Brain microvascular endothelial cell (primary cell): Measurements from ENCODE around the gene NOL9.

Source experiments
- DNase-seq: peaks from one replicate; pipeline ENCODE4 v3.0.0-alpha.2; 2020
- H3K27ac ChIP-seq: fragments of 250-450 bp; sonication (Bioruptor Pico); 2 replicates; pipeline ENCODE4 v1.5.1; 2020; ENCODE audit warnings: mild to moderate bottlenecking, moderate library complexity
- H3K27me3 ChIP-seq: fragments of 250-450 bp; sonication (Bioruptor Pico); replicated peaks from 2 replicates; pipeline ENCODE4 v1.5.1; 2020; ENCODE audit warnings: mild to moderate bottlenecking
- H3K36me3 ChIP-seq: fragments of 250-450 bp; sonication (Bioruptor Pico); replicated peaks from 2 replicates; pipeline ENCODE4 v1.5.1; 2020; ENCODE audit warnings: mild to moderate bottlenecking
- H3K4me3 ChIP-seq: 2 replicates; pipeline ENCODE4 v1.5.1; 2011; ENCODE audit warnings: low read depth, mild to moderate bottlenecking, control low read depth, low read length, moderate library complexity
- CTCF ChIP-seq: IDR thresholded peaks from 2 replicates; pipeline ENCODE4 v1.5.1; 2011; ENCODE audit warnings: low read depth, mild to moderate bottlenecking, moderate library complexity, low read length, control low read depth, inconsistent platforms; ENCODE audit errors: missing control alignments
- in situ Hi-C: cut with HindIII; loops from 2 replicates; pipeline ENCODE4 v1.10.0; 2017; ENCODE audit warnings: low sequenced_read_pairs, low pct_ligation_motif_present

NOL9 gene

GRCh38 chr1:6531996-6532395 is 22.3 kb downstream of the NOL9 start:
- Histone ChIP-seq H3K27ac (no peak overlapping the region), H3K27me3 (no peaks in the 10 kb centered on the region), H3K36me3 (peaks cover 66% of the 10 kb centered on the region), H3K4me3 (no peak overlapping the region)
- no peak for TF ChIP-seq CTCF
- DNase-seq, result no peak
- in situ Hi-C loops, result no loop called here

GRCh38 chr1:6530504-6531160 is 23.7 kb downstream of the NOL9 start:
- DNase-seq, result no peak
- in situ Hi-C loops, result no loop called here
- H3K27ac ChIP-seq, result no peak overlapping the region
- H3K4me3 ChIP-seq, result no peak overlapping the region
- H3K36me3 ChIP-seq, result peaks cover 78% of the 10 kb centered on the region
- no peak for TF ChIP-seq CTCF
- H3K27me3 ChIP-seq, result no peaks in the 10 kb centered on the region

GRCh38 chr1:6528492-6528891 is 25.8 kb downstream of the NOL9 start:
- Histone ChIP-seq H3K27me3 (no peaks in the 10 kb centered on the region), H3K36me3 (peaks cover 78% of the 10 kb centered on the region)
- in situ Hi-C loops, result no loop called here

GRCh38 chr1:6526316-6526715 is 28.0 kb downstream of the NOL9 start:
- Histone ChIP-seq H3K36me3 (peaks cover 57% of the 10 kb centered on the region), H3K27me3 (no peaks in the 10 kb centered on the region), H3K27ac (no peak overlapping the region), H3K4me3 (no peak overlapping the region)
- in situ Hi-C loops, result no loop called here
- DNase-seq, result no peak
- TF ChIP-seq CTCF, result no peak

More at GRCh38 chr1:6528492-6528891, 25.8 kb downstream of the NOL9 start:
- no peak for DNase-seq
- Histone ChIP-seq H3K27ac (no peak overlapping the region), H3K4me3 (no peak overlapping the region)
- TF ChIP-seq CTCF, result no peak

- H3K4me3 ChIP-seq, result no peak overlapping the region
- in situ Hi-C loops, result no loop called here
- peak; percentile 74 for TF ChIP-seq CTCF
- H3K27me3 ChIP-seq, result no peaks in the 10 kb centered on the region
- H3K27ac ChIP-seq, result no peak overlapping the region
- peaks cover 34% of the 10 kb centered on the region for H3K36me3 ChIP-seq
- DNase-seq, result no peak
These were observed 30.7 kb downstream of the NOL9 start for GRCh38 chr1:6523566-6523965.

GRCh38 chr1:6521536-6521935 is 32.8 kb downstream of the NOL9 start:
- DNase-seq, result no peak
- no peaks in the 10 kb centered on the region for H3K27me3 ChIP-seq
- peaks cover 19% of the 10 kb centered on the region for H3K36me3 ChIP-seq
- TF ChIP-seq CTCF, result no peak
- H3K4me3 ChIP-seq, result no peak overlapping the region
- in situ Hi-C loops, result no loop called here
- no peak overlapping the region for H3K27ac ChIP-seq
